ENCODE results near the gene INSIG2. TPM values are rescaled to one million over a fixed set of nuclear protein-coding genes. Genes with fewer than 3 reads are reported as not detected.

The INSIG2 gene
- total and polyA plus RNA-seq, 2 of the 8 experiments (the other 6 are each of a cell fraction or from before 2014, with no cell fraction given): 7.0 to 11.2 TPM

DNA sequence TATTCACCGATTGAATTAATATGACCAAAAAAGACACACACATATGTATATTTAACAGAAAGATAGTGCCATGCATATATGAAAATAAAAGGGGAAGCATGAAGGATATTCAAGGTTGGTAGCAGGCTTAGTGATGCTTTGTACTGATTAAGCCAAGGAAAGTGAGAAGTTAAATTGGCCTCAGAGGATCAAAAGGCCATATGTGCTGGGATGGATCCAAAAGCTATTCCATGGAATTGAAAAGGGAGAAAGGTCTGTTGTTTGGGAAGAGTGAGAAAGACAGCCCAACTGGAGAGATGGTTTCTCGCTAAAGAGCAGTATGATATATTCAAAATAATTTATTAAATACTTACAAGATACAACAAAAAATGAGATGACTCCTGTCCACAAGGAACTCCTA is 65.9 kb downstream of the INSIG2 start (continued):
- TF ChIP-seq BCL11A (IDR thresholded peaks at IDR 0.05; ENCODE audit: low read depth in 2 of 2, low read length in 2 of 2): no peak
- TF ChIP-seq BRCA1 (IDR thresholded peaks at IDR 0.05; ENCODE audit: low read depth, low read length): no peak

Other genes with a start within 250 kb of the INSIG2 start
- gene CCDC93, start 74.4 kb upstream of the INSIG2 start, total RNA-seq (2021; fragmentation: NEBNext Ultra II Directional; extraction: Animal tissue kit (Norgen Biotek cat#: 25700)): 16.9 and 18.0 TPM in 2 replicates
- gene CCDC93, start 74.4 kb upstream of the INSIG2 start, polyA plus RNA-seq (2011; rRNA removed): 5.4 and 5.5 TPM in 2 replicates